ENCODE data around the gene RNPEPL1.

RNPEPL1 gene

DNA sequence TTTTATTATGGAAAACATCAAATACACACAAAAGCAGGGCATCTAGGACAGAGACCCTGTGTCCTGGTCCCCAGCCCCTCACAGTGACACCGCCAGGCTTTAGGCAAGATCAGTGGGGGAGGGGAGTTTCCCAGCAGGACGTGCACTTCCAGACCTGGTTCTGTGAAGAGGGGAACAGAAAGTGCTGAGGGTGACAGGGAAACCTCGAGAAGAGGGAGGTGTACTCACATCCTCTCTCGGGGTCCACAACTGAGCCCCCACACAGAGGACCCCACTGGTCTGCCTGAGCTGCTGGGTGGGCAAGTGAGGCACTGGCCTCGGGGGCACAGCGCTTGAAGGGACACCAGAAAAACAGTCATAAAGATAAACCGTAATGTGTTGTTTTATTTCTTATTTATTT lies 52.6 kb downstream of the RNPEPL1 start:
- no peak overlapping the region for H3K9ac ChIP-seq (ENCODE audit: low read length)
- no CpG with 5 or more reads among the region's 7 CpGs for WGBS (ENCODE audit: extremely low coverage, insufficient coverage, insufficient read length)
- H2AFZ ChIP-seq (ENCODE audit: insufficient read depth, low read length, poor library complexity) = no peak overlapping the region
- no peak overlapping the region for H2BK120ac ChIP-seq (ENCODE audit: insufficient read depth, low read length, poor library complexity)
- H2AK5ac ChIP-seq (ENCODE audit: low read length) = no peak overlapping the region
- H3K4me2 ChIP-seq (ENCODE audit: low read length) = no peak overlapping the region
- no peaks in the 10 kb centered on the region for H3K36me3 ChIP-seq (ENCODE audit: control insufficient read depth in 1 of 2, insufficient read depth in 2 of 2, low read length in 2 of 2)
- H2BK5ac ChIP-seq (ENCODE audit: low read depth, low read length, poor library complexity) = no peak overlapping the region
- no peak overlapping the region for H4K91ac ChIP-seq (ENCODE audit: low read depth, low read length)
- no peaks in the 10 kb centered on the region for H3K79me1 ChIP-seq (ENCODE audit: low read length)
- H3K4me1 ChIP-seq (ENCODE audit: control insufficient read depth in 1 of 2, insufficient read depth in 2 of 2, low read length in 2 of 2) = no peaks in the 10 kb centered on the region
- H3K18ac ChIP-seq (ENCODE audit: low read length) = no peak overlapping the region
- H3K27ac ChIP-seq (ENCODE audit: low read depth, low read length) = no peak overlapping the region
- no peaks in the 10 kb centered on the region for H3K27me3 ChIP-seq (ENCODE audit: insufficient read depth, low read length)
- H4K12ac ChIP-seq (ENCODE audit: low read depth, low read length) = no peak overlapping the region
- H2BK12ac ChIP-seq (ENCODE audit: low read length) = no peak overlapping the region
- no peak overlapping the region for H3K23ac ChIP-seq (ENCODE audit: low read length)
- no peaks in the 10 kb centered on the region for H3K79me2 ChIP-seq (ENCODE audit: control insufficient read depth, insufficient read depth, low read length, poor library complexity)
- peaks cover 12% of the 10 kb centered on the region for H3K9me3 ChIP-seq (ENCODE audit: insufficient read depth, low read depth, low read length)
- no peak overlapping the region for H3K14ac ChIP-seq (ENCODE audit: low read length)
- no peak for DNase-seq
- no peak overlapping the region for H3K4me3 ChIP-seq (ENCODE audit: low read depth, low read length)
- no peak overlapping the region for H4K8ac ChIP-seq (ENCODE audit: low read depth, low read length)
- no peak overlapping the region for H3K4ac ChIP-seq (ENCODE audit: low read depth, low read length)

DNA sequence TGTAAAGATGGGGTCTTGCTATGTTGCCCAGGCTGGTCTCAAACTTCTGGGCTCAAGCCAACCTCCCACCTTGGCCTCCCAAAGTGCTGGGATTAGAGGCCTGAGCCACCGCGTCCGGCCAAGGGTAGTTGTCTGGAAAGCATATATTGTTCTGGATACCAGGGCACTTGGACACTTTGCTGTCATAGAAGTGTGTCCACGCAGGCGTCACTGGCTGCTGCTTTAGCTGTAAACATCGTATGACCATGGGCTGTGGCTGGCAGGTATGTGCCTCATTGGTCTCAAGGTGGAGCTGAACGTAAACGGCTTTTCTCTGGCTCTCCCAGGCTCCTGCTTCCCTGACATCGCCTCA lies 53.8 kb downstream of the RNPEPL1 start:
- WGBS (ENCODE audit: extremely low coverage, insufficient coverage, insufficient read length) = no CpG with 5 or more reads among the region's 9 CpGs
- Histone ChIP-seq H4K91ac (ENCODE audit: low read depth, low read length) (no peak overlapping the region), H4K8ac (ENCODE audit: low read depth, low read length) (no peak overlapping the region), H2AK5ac (ENCODE audit: low read length) (no peak overlapping the region), H2BK120ac (ENCODE audit: insufficient read depth, low read length, poor library complexity) (no peak overlapping the region), H3K4me3 (ENCODE audit: low read depth, low read length) (no peak overlapping the region), H3K9me3 (ENCODE audit: insufficient read depth, low read depth, low read length) (peaks cover 8% of the 10 kb centered on the region), H3K4me2 (ENCODE audit: low read length) (no peak overlapping the region), H4K12ac (ENCODE audit: low read depth, low read length) (no peak overlapping the region), H3K36me3 (ENCODE audit: control insufficient read depth in 1 of 2, insufficient read depth in 2 of 2, low read length in 2 of 2) (no peaks in the 10 kb centered on the region), H2AFZ (ENCODE audit: insufficient read depth, low read length, poor library complexity) (no peak overlapping the region), H2BK5ac (ENCODE audit: low read depth, low read length, poor library complexity) (no peak overlapping the region), H3K9ac (ENCODE audit: low read length) (no peak overlapping the region), H3K23ac (ENCODE audit: low read length) (no peak overlapping the region), H3K79me2 (ENCODE audit: control insufficient read depth, insufficient read depth, low read length, poor library complexity) (no peaks in the 10 kb centered on the region), H3K27me3 (ENCODE audit: insufficient read depth, low read length) (no peaks in the 10 kb centered on the region), H2BK12ac (ENCODE audit: low read length) (no peak overlapping the region), H3K27ac (ENCODE audit: low read depth, low read length) (no peak overlapping the region), H3K79me1 (ENCODE audit: low read length) (no peaks in the 10 kb centered on the region), H3K4me1 (ENCODE audit: control insufficient read depth in 1 of 2, insufficient read depth in 2 of 2, low read length in 2 of 2) (no peaks in the 10 kb centered on the region), H3K4ac (ENCODE audit: low read depth, low read length) (no peak overlapping the region), H3K18ac (ENCODE audit: low read length) (no peak overlapping the region), H3K14ac (ENCODE audit: low read length) (no peak overlapping the region)
- DNase-seq = no peak

DNA sequence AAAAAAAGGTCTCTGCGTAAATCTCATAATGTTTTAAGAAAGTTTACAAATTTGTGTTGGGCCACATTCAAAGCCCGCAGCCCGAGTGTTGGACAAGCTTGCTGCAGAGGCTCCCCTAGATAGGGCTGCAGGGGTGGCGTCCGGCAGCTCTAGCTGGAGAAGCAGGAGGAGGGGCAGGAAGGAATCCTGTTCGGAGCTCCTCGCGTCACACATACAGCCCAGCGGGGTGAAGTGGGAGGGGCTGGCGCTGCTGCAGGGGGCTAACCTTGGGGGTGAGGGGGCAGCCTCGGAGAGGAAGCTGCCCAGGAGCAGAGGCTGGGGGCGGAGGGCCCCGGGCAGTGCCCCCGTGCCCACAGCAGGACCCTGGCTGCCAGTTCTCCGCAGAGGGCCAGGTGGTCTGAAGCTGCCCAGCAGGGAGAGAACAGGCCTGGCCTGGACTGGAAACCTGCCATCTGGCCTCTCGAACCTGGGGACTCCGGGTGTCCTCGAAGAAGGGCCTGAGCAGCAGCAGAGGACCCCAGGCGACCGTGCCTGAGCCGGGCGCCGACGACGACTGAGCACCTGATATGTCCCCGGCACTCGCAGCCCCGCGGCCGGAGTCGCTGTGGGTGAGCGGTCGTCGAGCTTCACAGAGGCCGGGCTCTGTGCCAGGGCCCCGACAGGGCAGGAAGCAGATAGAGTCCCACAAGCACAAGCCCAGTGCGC lies 54.4 kb downstream of the RNPEPL1 start:
- Histone ChIP-seq H4K91ac (ENCODE audit: low read depth, low read length) (no peak overlapping the region), H3K9me3 (ENCODE audit: insufficient read depth, low read depth, low read length) (peaks cover 9% of the 10 kb centered on the region), H3K36me3 (ENCODE audit: control insufficient read depth in 1 of 2, insufficient read depth in 2 of 2, low read length in 2 of 2) (no peaks in the 10 kb centered on the region), H2BK120ac (ENCODE audit: insufficient read depth, low read length, poor library complexity) (no peak overlapping the region), H3K4ac (ENCODE audit: low read depth, low read length) (no peak overlapping the region), H3K27me3 (ENCODE audit: insufficient read depth, low read length) (no peaks in the 10 kb centered on the region), H3K4me2 (ENCODE audit: low read length) (no peak overlapping the region), H4K8ac (ENCODE audit: low read depth, low read length) (no peak overlapping the region), H3K14ac (ENCODE audit: low read length) (no peak overlapping the region), H2AFZ (ENCODE audit: insufficient read depth, low read length, poor library complexity) (no peak overlapping the region), H3K27ac (ENCODE audit: low read depth, low read length) (no peak overlapping the region), H3K79me2 (ENCODE audit: control insufficient read depth, insufficient read depth, low read length, poor library complexity) (no peaks in the 10 kb centered on the region), H2BK5ac (ENCODE audit: low read depth, low read length, poor library complexity) (no peak overlapping the region), H2AK5ac (ENCODE audit: low read length) (no peak overlapping the region), H3K9ac (ENCODE audit: low read length) (no peak overlapping the region), H3K23ac (ENCODE audit: low read length) (no peak overlapping the region), H3K79me1 (ENCODE audit: low read length) (no peaks in the 10 kb centered on the region), H3K18ac (ENCODE audit: low read length) (no peak overlapping the region), H2BK12ac (ENCODE audit: low read length) (no peak overlapping the region), H4K12ac (ENCODE audit: low read depth, low read length) (no peak overlapping the region), H3K4me3 (ENCODE audit: low read depth, low read length) (no peak overlapping the region), H3K4me1 (ENCODE audit: control insufficient read depth in 1 of 2, insufficient read depth in 2 of 2, low read length in 2 of 2) (no peaks in the 10 kb centered on the region)
- no peak for DNase-seq
- WGBS (ENCODE audit: extremely low coverage, insufficient coverage, insufficient read length) = no CpG with 5 or more reads among the region's 37 CpGs

- no peak for DNase-seq
- no peaks in the 10 kb centered on the region for H3K79me2 ChIP-seq (ENCODE audit: control insufficient read depth, insufficient read depth, low read length, poor library complexity)
- no peak overlapping the region for H3K4me3 ChIP-seq (ENCODE audit: low read depth, low read length)
- H3K14ac ChIP-seq (ENCODE audit: low read length) = no peak overlapping the region
- no peaks in the 10 kb centered on the region for H3K36me3 ChIP-seq (ENCODE audit: control insufficient read depth in 1 of 2, insufficient read depth in 2 of 2, low read length in 2 of 2)
- no peak overlapping the region for H3K4ac ChIP-seq (ENCODE audit: low read depth, low read length)
- WGBS (ENCODE audit: extremely low coverage, insufficient coverage, insufficient read length) = no CpG with 5 or more reads among the region's 10 CpGs
- no peak overlapping the region for H2BK120ac ChIP-seq (ENCODE audit: insufficient read depth, low read length, poor library complexity)
- H3K27ac ChIP-seq (ENCODE audit: low read depth, low read length) = no peak overlapping the region
- no peak overlapping the region for H3K4me2 ChIP-seq (ENCODE audit: low read length)
- no peak overlapping the region for H2AK5ac ChIP-seq (ENCODE audit: low read length)
- no peaks in the 10 kb centered on the region for H3K4me1 ChIP-seq (ENCODE audit: control insufficient read depth in 1 of 2, insufficient read depth in 2 of 2, low read length in 2 of 2)
- no peak overlapping the region for H2AFZ ChIP-seq (ENCODE audit: insufficient read depth, low read length, poor library complexity)
- no peak overlapping the region for H4K91ac ChIP-seq (ENCODE audit: low read depth, low read length)
- no peak overlapping the region for H3K9ac ChIP-seq (ENCODE audit: low read length)
- peaks cover 9% of the 10 kb centered on the region for H3K9me3 ChIP-seq (ENCODE audit: insufficient read depth, low read depth, low read length)
- H3K79me1 ChIP-seq (ENCODE audit: low read length) = no peaks in the 10 kb centered on the region
- no peak overlapping the region for H2BK5ac ChIP-seq (ENCODE audit: low read depth, low read length, poor library complexity)
- H3K27me3 ChIP-seq (ENCODE audit: insufficient read depth, low read length) = no peaks in the 10 kb centered on the region
- H4K8ac ChIP-seq (ENCODE audit: low read depth, low read length) = no peak overlapping the region
- H4K12ac ChIP-seq (ENCODE audit: low read depth, low read length) = no peak overlapping the region
- H2BK12ac ChIP-seq (ENCODE audit: low read length) = no peak overlapping the region
- no peak overlapping the region for H3K18ac ChIP-seq (ENCODE audit: low read length)
- no peak overlapping the region for H3K23ac ChIP-seq (ENCODE audit: low read length)
These were observed 55.3 kb downstream of the RNPEPL1 start for GRCh38 chr2:240623531-240624010.
